Suprapubic skin (tissue), 4 donors: ENCODE results near the gene LRRC61.
"Not testable (repeated sequence)": the region's sequence is repeated elsewhere in the genome, so short reads cannot be mapped to it uniquely, and the experiment has no call there.

ENCODE experiments used
- CTCF ChIP-seq, 2 donors: fragments of 200-600 bp in 1 of 2; fragments of 450-650 bp in 1 of 2; sonication (generic) in 1 of 2; IDR thresholded peaks; one replicate each; pipeline ENCODE4 v1.5.1; 2016 to 2019; ENCODE audit warnings: antibody characterized with exemption in 2 of 2, mild to moderate bottlenecking in 1 of 2, moderate library complexity in 1 of 2
- EP300 ChIP-seq: sonication (generic); formaldehyde crosslinking; IDR thresholded peaks from one replicate; pipeline ENCODE4 v1.6.1; 2017; ENCODE audit warnings: antibody characterized with exemption
- POLR2A ChIP-seq, 2 donors: fragments of 450-650 bp; IDR thresholded peaks; one replicate each; pipeline ENCODE4 v1.6.1; 2017; ENCODE audit warnings: antibody characterized with exemption in 2 of 2, mild to moderate bottlenecking in 2 of 2, moderate library complexity in 2 of 2
- POLR2AphosphoS5 ChIP-seq, 3 donors: sonication (generic); formaldehyde crosslinking; IDR thresholded peaks; one replicate each; pipeline ENCODE4 v1.6.1; 2017; ENCODE audit warnings: antibody characterized with exemption in 3 of 3

DNA sequence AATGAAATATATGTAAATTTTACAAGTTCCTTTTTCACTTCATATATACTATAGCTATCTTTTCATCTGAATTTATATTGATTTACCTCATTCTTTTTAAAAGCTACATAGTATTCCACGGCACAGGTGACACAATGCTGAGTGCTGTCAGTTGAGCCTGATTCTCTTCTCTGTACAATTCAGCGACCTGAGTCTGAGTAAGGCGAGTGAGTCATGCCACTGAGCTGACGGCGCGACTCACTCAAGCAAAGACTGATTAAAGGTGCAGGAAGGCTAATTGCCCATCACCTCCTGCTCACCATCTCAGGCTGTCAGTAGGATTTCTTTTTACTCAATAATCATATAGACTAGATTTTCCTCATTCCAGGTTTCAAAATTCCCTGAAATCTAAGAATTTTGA, 39.5 kb upstream of the LRRC61 start:
- not testable (repeated sequence) for TF ChIP-seq POLR2AphosphoS5 (IDR thresholded peaks at IDR 0.05); CTCF (IDR thresholded peaks at IDR 0.05); POLR2A (IDR thresholded peaks at IDR 0.05); EP300
